HG03354 (cell line): Measurements from ENCODE around the gene ZNF705A.
"Not testable (repeated sequence)": the region's sequence is repeated elsewhere in the genome, so short reads cannot be mapped to it uniquely, and the experiment has no call there.

Experiments used
- ATAC-seq: cut with Tn5 transposase; IDR thresholded peaks from one replicate; pipeline ENCODE4 v1.9.1; 2021; ENCODE audit warnings: mild to moderate bottlenecking; ENCODE audit not compliant: unreplicated experiment, poor library complexity, severe bottlenecking

ZNF705A gene

GRCh38 chr12:8156845-8157244 is at the start of gene ZNF705A:
TSS of gene ZNF705A (plus strand) at chr12:8157015. CDS start at chr12:8172626, 15,611 bp downstream.
- no peak for ATAC-seq

- peak; percentile 63 for ATAC-seq
These were observed 47.9 kb upstream of the ZNF705A start for GRCh38 chr12:8108808-8109398.

GRCh38 chr12:8113117-8113516 is 43.7 kb upstream of the ZNF705A start:
- not testable (repeated sequence) for ATAC-seq

- no peak for ATAC-seq
These were observed 36.6 kb upstream of the ZNF705A start for GRCh38 chr12:8120072-8120713.

- no peak for ATAC-seq
These were observed 33.5 kb upstream of the ZNF705A start, which contains the start of gene CLEC4A for GRCh38 chr12:8123124-8123912. TSS of gene CLEC4A (plus strand) at chr12:8123617. CDS start at chr12:8123879, 262 bp downstream.

- no peak for ATAC-seq
These were observed 29.7 kb upstream of the ZNF705A start for GRCh38 chr12:8127138-8127537.

GRCh38 chr12:8133636-8134397 is 23.0 kb upstream of the ZNF705A start:
- ATAC-seq, result not testable (repeated sequence)

- not testable (repeated sequence) for ATAC-seq
These were observed 22.4 kb upstream of the ZNF705A start for GRCh38 chr12:8134398-8134930.

- not testable (repeated sequence) for ATAC-seq
These were observed 15.2 kb upstream of the ZNF705A start for GRCh38 chr12:8141647-8142046.

GRCh38 chr12:8143261-8143660 is 13.6 kb upstream of the ZNF705A start:
- no peak for ATAC-seq

GRCh38 chr12:8145754-8146441 is 10.9 kb upstream of the ZNF705A start:
- no peak for ATAC-seq

- ATAC-seq, result no peak
These were observed 10.4 kb upstream of the ZNF705A start for GRCh38 chr12:8146442-8146771.

GRCh38 chr12:8154526-8154925 is 2.3 kb upstream of the ZNF705A start:
- no peak for ATAC-seq

- ATAC-seq, result no peak
These were observed 399 bp upstream of the ZNF705A start for GRCh38 chr12:8156416-8156815.

GRCh38 chr12:8157484-8158198 is 826 bp downstream of the ZNF705A start:
- no peak for ATAC-seq

- ATAC-seq, result not testable (repeated sequence)
These were observed 16.1 kb downstream of the ZNF705A start for GRCh38 chr12:8172911-8173310.

GRCh38 chr12:8179989-8180585 is 23.3 kb downstream of the ZNF705A start:
- peak; percentile 49 for ATAC-seq

- not testable (repeated sequence) for ATAC-seq
These were observed 24.5 kb downstream of the ZNF705A start for GRCh38 chr12:8181271-8181670.
